Mesendoderm (in vitro differentiated cells): ENCODE results near the gene TMEM154.

ENCODE experiments used
- DNase-seq: peaks from one replicate; pipeline ENCODE4 v3.0.0; 2013
- H2AK5ac ChIP-seq: 2 replicates; pipeline ENCODE4 v1.6.1; 2013; ENCODE audit warnings: low read length, inconsistent platforms
- H2BK120ac ChIP-seq: 2 replicates; pipeline ENCODE4 v1.6.1; 2013; ENCODE audit warnings: low read depth, mild to moderate bottlenecking, low read length, moderate library complexity, mixed read lengths
- H2BK15ac ChIP-seq: replicated peaks from 2 replicates; pipeline ENCODE4 v1.6.1; 2013; ENCODE audit warnings: low read depth, mild to moderate bottlenecking, moderate library complexity
- H2BK5ac ChIP-seq: 2 replicates; pipeline ENCODE4 v1.6.1; 2013; ENCODE audit warnings: low read length, inconsistent platforms
- H3K18ac ChIP-seq: 2 replicates; pipeline ENCODE4 v1.6.1; 2013; ENCODE audit warnings: mild to moderate bottlenecking, low read length, mixed read lengths
- H3K23ac ChIP-seq: one replicate; pipeline ENCODE4 v1.6.1; 2013; ENCODE audit warnings: low read length
- H3K27ac ChIP-seq: 2 replicates; pipeline ENCODE4 v1.5.1; 2013; ENCODE audit warnings: low read depth, mild to moderate bottlenecking, inconsistent platforms, low read length, moderate library complexity
- H3K27me3 ChIP-seq: 2 replicates; pipeline ENCODE4 v1.6.1; 2013; ENCODE audit warnings: low read length, control low read depth, mild to moderate bottlenecking, inconsistent platforms; ENCODE audit not compliant: insufficient read depth, poor library complexity
- H3K36me3 ChIP-seq: 2 replicates; pipeline ENCODE4 v1.6.1; 2013; ENCODE audit warnings: low read length, inconsistent platforms; ENCODE audit not compliant: control insufficient read depth, insufficient read depth
- H3K4ac ChIP-seq: one replicate; pipeline ENCODE4 v1.6.1; 2013; ENCODE audit warnings: low read depth, mild to moderate bottlenecking, low read length, moderate library complexity
- H3K4me1 ChIP-seq: 2 replicates; pipeline ENCODE4 v1.6.1; 2013; ENCODE audit warnings: low read depth, low read length, inconsistent platforms; ENCODE audit not compliant: control insufficient read depth
- H3K4me2 ChIP-seq: 2 replicates; pipeline ENCODE4 v1.6.1; 2013; ENCODE audit warnings: low read length
- H3K4me3 ChIP-seq: 2 replicates; pipeline ENCODE4 v1.5.1; 2013; ENCODE audit warnings: mild to moderate bottlenecking, low read length
- H3K56ac ChIP-seq: one replicate; pipeline ENCODE4 v1.6.1; 2013; ENCODE audit warnings: low read length
- H3K79me1 ChIP-seq: 2 replicates; pipeline ENCODE4 v1.6.1; 2013; ENCODE audit warnings: low read length, inconsistent platforms
- H3K79me2 ChIP-seq: 2 replicates; pipeline ENCODE4 v1.6.1; 2013; ENCODE audit warnings: mild to moderate bottlenecking, low read length; ENCODE audit not compliant: control insufficient read depth, insufficient read depth
- H3K9ac ChIP-seq: 2 replicates; pipeline ENCODE4 v1.6.1; 2013; ENCODE audit warnings: low read length, inconsistent platforms
- H4K5ac ChIP-seq: one replicate; pipeline ENCODE4 v1.6.1; 2013; ENCODE audit warnings: low read length
- H4K8ac ChIP-seq: one replicate; pipeline ENCODE4 v1.6.1; 2013; ENCODE audit warnings: low read depth, mild to moderate bottlenecking, control low read depth, low read length, moderate library complexity
- WGBS: extraction: QIAGEN DNeasy Blood & Tissue Kit; methylation state at CpG from one replicate; pipeline ENCODE4 v1.1.7; 2013; ENCODE audit warnings: low lambda C conversion rate, missing lambda C conversion rate; ENCODE audit not compliant: insufficient coverage; ENCODE audit errors: extremely low coverage; 5-methylcytosine and 5-hydroxymethylcytosine counted together

Gene TMEM154

GRCh38 chr4:152571296-152571695 lies 108.5 kb downstream of the TMEM154 start:
- H4K5ac ChIP-seq = no peak overlapping the region
- H3K23ac ChIP-seq = no peak overlapping the region
- no peaks in the 10 kb centered on the region for H3K79me1 ChIP-seq
- H3K4ac ChIP-seq = no peak overlapping the region
- no peak overlapping the region for H2BK5ac ChIP-seq
- H3K4me2 ChIP-seq = no peak overlapping the region
- no peak overlapping the region for H2AK5ac ChIP-seq
- WGBS = no CpG with 5 or more reads among the region's 1 CpG
- H3K18ac ChIP-seq = no peak overlapping the region
- no peak for DNase-seq
- H3K27me3 ChIP-seq = no peaks in the 10 kb centered on the region
- H2BK120ac ChIP-seq = no peak overlapping the region
- no peaks in the 10 kb centered on the region for H3K36me3 ChIP-seq
- H3K4me3 ChIP-seq = no peak overlapping the region
- H3K56ac ChIP-seq = no peak overlapping the region
- no peaks in the 10 kb centered on the region for H3K79me2 ChIP-seq
- H4K8ac ChIP-seq = no peak overlapping the region
- no peaks in the 10 kb centered on the region for H3K4me1 ChIP-seq
- H3K27ac ChIP-seq = no peak overlapping the region
- no peak overlapping the region for H3K9ac ChIP-seq
- H2BK15ac ChIP-seq = no peak overlapping the region
